Measurements from ENCODE around the gene C9orf85. TPM values are rescaled to one million over a fixed set of nuclear protein-coding genes. Genes with fewer than 3 reads are reported as not detected.
"Not testable (repeated sequence)": the region's sequence is repeated elsewhere in the genome, so short reads cannot be mapped to it uniquely, and the experiment has no call there.

Gene C9orf85
- total RNA-seq, 4 donors from 2014 or later = 8.9 to 21.7 (median 13.0) TPM

- no peak for DNase-seq
- TF ChIP-seq CTCF (IDR thresholded peaks at IDR 0.05) (no peak), POLR2A (IDR thresholded peaks at IDR 0.05) (no peak)
Measured at GRCh38 chr9:71986900-71987299, 75.5 kb downstream of the C9orf85 start.

GRCh38 chr9:71987471-71988371 lies 76.3 kb downstream of the C9orf85 start:
- no peak overlapping the region for H3K4me3 ChIP-seq (replicated peaks in 1 of 3)
- WGBS, 2 donors = 81% methylated on average over 11 of the region's 11 CpGs
- no peaks in the 10 kb centered on the region for H3K9me3 ChIP-seq
- no peak overlapping the region for H3K27ac ChIP-seq
- H3K4me1 ChIP-seq = peaks cover under 1 to 1% of the 10 kb centered on the region in 2 donors
- intact Hi-C loops (cut with DNase I) = no loop called here
- TF ChIP-seq POLR2A (IDR thresholded peaks at IDR 0.05) (no peak), CTCF (IDR thresholded peaks at IDR 0.05) (no peak)
- no peak for DNase-seq
- H3K27me3 ChIP-seq = no peaks in the 10 kb centered on the region
- no peaks in the 10 kb centered on the region for H3K36me3 ChIP-seq

More at GRCh38 chr9:71986900-71987299, 75.5 kb downstream of the C9orf85 start:
- Histone ChIP-seq H3K27ac (no peak overlapping the region), H3K4me3 (replicated peaks in 1 of 3) (no peak overlapping the region), H3K36me3 (no peaks in the 10 kb centered on the region), H3K27me3 (no peaks in the 10 kb centered on the region), H3K9me3 (no peaks in the 10 kb centered on the region), H3K4me1 (no peaks in the 10 kb centered on the region)
- intact Hi-C loops (cut with DNase I) = no loop called here
- whole genome bisulfite sequencing, 2 donors = 78 to 82% methylated on average over 3 of the region's 3 CpGs

- TF ChIP-seq CTCF (IDR thresholded peaks at IDR 0.05) = no peak
- no peak for TF ChIP-seq POLR2A (IDR thresholded peaks at IDR 0.05)
- no peaks in the 10 kb centered on the region for H3K27me3 ChIP-seq
- DNase-seq = no peak
- no peaks in the 10 kb centered on the region for H3K36me3 ChIP-seq
- intact Hi-C loops (cut with DNase I) = no loop called here
- no peaks in the 10 kb centered on the region for H3K9me3 ChIP-seq
- WGBS, 2 donors = 81 to 86% methylated on average over 1 of the region's 1 CpG
- H3K4me3 ChIP-seq (replicated peaks in 1 of 3) = no peak overlapping the region
- peaks cover 6 to 7% of the 10 kb centered on the region in 2 donors for H3K4me1 ChIP-seq
- H3K27ac ChIP-seq = no peak overlapping the region
Measured at GRCh38 chr9:71990466-71990865, 79.0 kb downstream of the C9orf85 start.

- TF ChIP-seq CTCF (IDR thresholded peaks at IDR 0.05) = no peak
- H3K4me3 ChIP-seq (replicated peaks in 1 of 3) = no peak overlapping the region
- no peaks in the 10 kb centered on the region for H3K36me3 ChIP-seq
- no peaks in the 10 kb centered on the region for H3K9me3 ChIP-seq
- intact Hi-C loops (cut with DNase I) = no loop called here
- H3K27ac ChIP-seq = no peak overlapping the region
- H3K27me3 ChIP-seq = no peaks in the 10 kb centered on the region
- peaks cover 0 to 7% of the 10 kb centered on the region in 2 donors for H3K4me1 ChIP-seq
- DNase-seq = no peak
Measured at GRCh38 chr9:72005451-72005850, 94.0 kb downstream of the C9orf85 start.

- no peaks in the 10 kb centered on the region for H3K27me3 ChIP-seq
- intact Hi-C loops (cut with DNase I) = no loop called here
Measured at GRCh38 chr9:72006501-72006900, 95.1 kb downstream of the C9orf85 start.

GRCh38 chr9:72007726-72008125 lies 96.3 kb downstream of the C9orf85 start:
- DNase-seq; intact Hi-C loops (cut with DNase I); H3K4me3 ChIP-seq (replicated peaks in 1 of 3); H3K27ac ChIP-seq; H3K36me3 ChIP-seq; H3K4me1 ChIP-seq; H3K27me3 ChIP-seq; H3K9me3 ChIP-seq: not testable (repeated sequence)
- WGBS, 2 donors = 88 to 90% methylated on average over 20 of the region's 20 CpGs

More at GRCh38 chr9:72006501-72006900, 95.1 kb downstream of the C9orf85 start:
- no peak overlapping the region for H3K27ac ChIP-seq
- H3K4me1 ChIP-seq = peaks cover 0 to 7% of the 10 kb centered on the region in 2 donors
- 45 to 48% methylated on average over 5 of the region's 5 CpGs for WGBS, 2 donors
- H3K36me3 ChIP-seq = no peaks in the 10 kb centered on the region
- DNase-seq = peak; percentile 29 to 53
- TF ChIP-seq CTCF (IDR thresholded peaks at IDR 0.05) (no peak), POLR2A (IDR thresholded peaks at IDR 0.05) (no peak)
- no peaks in the 10 kb centered on the region for H3K9me3 ChIP-seq
- no peak overlapping the region for H3K4me3 ChIP-seq (replicated peaks in 1 of 3)

Data from thyroid gland (tissue), 4 donors.